Colonic mucosa (tissue), 4 donors: ENCODE measurements around the gene DEFB116. TPM values are rescaled to one million over a fixed set of nuclear protein-coding genes. Genes with fewer than 3 reads are reported as not detected.
"Not testable (repeated sequence)": the region's sequence is repeated elsewhere in the genome, so short reads cannot be mapped to it uniquely, and the experiment has no call there.

ENCODE experiments used
- DNase-seq: peaks from one replicate; pipeline ENCODE4 v3.0.0-alpha.2; 2020
- H3K27ac ChIP-seq: fragments of 200-600 bp; one replicate; pipeline ENCODE4 v1.8.0; 2021
- H3K27me3 ChIP-seq: fragments of 200-600 bp; one replicate; pipeline ENCODE4 v1.8.0; 2021
- H3K36me3 ChIP-seq: fragments of 200-600 bp; one replicate; pipeline ENCODE4 v1.8.0; 2021
- H3K4me1 ChIP-seq: fragments of 200-600 bp; one replicate; pipeline ENCODE4 v1.8.0; 2021; ENCODE audit warnings: mild to moderate bottlenecking
- H3K4me3 ChIP-seq: fragments of 200-600 bp; one replicate; pipeline ENCODE4 v1.8.0; 2021
- H3K9ac ChIP-seq, 2 donors: one replicate each; pipeline ENCODE4 v1.7.0; 2013; ENCODE audit warnings: control low read depth in 2 of 2, low read depth in 2 of 2, low read length in 2 of 2
- H3K9me3 ChIP-seq: fragments of 200-600 bp; one replicate; pipeline ENCODE4 v1.8.0; 2021
- CTCF ChIP-seq: fragments of 200-600 bp; IDR thresholded peaks from one replicate; pipeline ENCODE4 v1.8.0; 2022; ENCODE audit warnings: antibody characterized with exemption, mild to moderate bottlenecking
- intact Hi-C: fragments of 100-400 bp; cut with DNase I; formaldehyde crosslinking; loops from one replicate; pipeline ENCODE4 v1.14.1; 2022
- total RNA-seq, 2 donors: library from RNA; stranded (reverse); fragmentation: NEBNext Ultra II Directional in 1 of 2; extraction: Animal tissue kit (Norgen Biotek cat#: 25700) in 1 of 2; gene quantifications; one replicate each; pipeline ENCODE4 v1.2.1, GENCODE V29; 2021
- donor health status: healthy.
- donor health status: DM: no; HTN: no; CAD: no.
- donor health status: DM: no; HTN: no; CAD: no.

The DEFB116 gene
- not detected for total RNA-seq

GRCh38 chr20:31308535-31309162, at the start of gene DEFB116:
Gene DEFB116 (minus strand): TSS chr20:31308585. CDS start chr20:31308585, 0 bp downstream.
- Histone ChIP-seq H3K27me3 (no peaks in the 10 kb centered on the region), H3K27ac (no peak within 1 kb of the TSS), H3K4me1 (no peaks in the 10 kb centered on the region), H3K4me3 (no peak within 1 kb of the TSS), H3K9me3 (no peaks in the 10 kb centered on the region), H3K36me3 (no peaks in the 10 kb centered on the region), H3K9ac (no peak within 1 kb of the TSS)
- intact Hi-C loops: no loop called here
- TF ChIP-seq CTCF: no peak
- no peak for DNase-seq

- no peak for TF ChIP-seq CTCF
- intact Hi-C loops: no loop called here
- no peaks in the 10 kb centered on the region for H3K27me3 ChIP-seq
Measured at GRCh38 chr20:31355981-31356380, 47.6 kb upstream of the DEFB116 start.

GRCh38 chr20:31341470-31341869, 33.1 kb upstream of the DEFB116 start:
- H3K36me3 ChIP-seq: no peaks in the 10 kb centered on the region
- no peak for DNase-seq
- no peak overlapping the region for H3K9ac ChIP-seq
- TF ChIP-seq CTCF: no peak
- intact Hi-C loops: no loop called here
- H3K27ac ChIP-seq: no peak overlapping the region
- no peaks in the 10 kb centered on the region for H3K4me1 ChIP-seq
- H3K9me3 ChIP-seq: no peaks in the 10 kb centered on the region
- H3K4me3 ChIP-seq: no peak overlapping the region
- no peaks in the 10 kb centered on the region for H3K27me3 ChIP-seq

More at GRCh38 chr20:31355981-31356380, 47.6 kb upstream of the DEFB116 start:
- DNase-seq: no peak
- Histone ChIP-seq H3K27ac (no peak overlapping the region), H3K4me3 (no peak overlapping the region), H3K9me3 (no peaks in the 10 kb centered on the region), H3K9ac (no peak overlapping the region), H3K36me3 (no peaks in the 10 kb centered on the region), H3K4me1 (no peaks in the 10 kb centered on the region)

- intact Hi-C loops: no loop called here
- Histone ChIP-seq H3K9ac (no peak overlapping the region), H3K9me3 (no peaks in the 10 kb centered on the region), H3K36me3 (no peaks in the 10 kb centered on the region), H3K27me3 (no peaks in the 10 kb centered on the region), H3K4me1 (no peaks in the 10 kb centered on the region), H3K27ac (no peak overlapping the region), H3K4me3 (no peak overlapping the region)
- no peak for TF ChIP-seq CTCF
- DNase-seq: no peak
Measured at GRCh38 chr20:31330893-31331292, 22.5 kb upstream of the DEFB116 start.

GRCh38 chr20:31322504-31322903, 14.1 kb upstream of the DEFB116 start:
- H3K27me3 ChIP-seq: no peaks in the 10 kb centered on the region
- no peaks in the 10 kb centered on the region for H3K9me3 ChIP-seq
- no peak overlapping the region for H3K4me3 ChIP-seq
- H3K36me3 ChIP-seq: no peaks in the 10 kb centered on the region
- H3K4me1 ChIP-seq: no peaks in the 10 kb centered on the region
- no peak overlapping the region for H3K27ac ChIP-seq
- no peak for DNase-seq
- no peak overlapping the region for H3K9ac ChIP-seq
- TF ChIP-seq CTCF: no peak
- intact Hi-C loops: no loop called here

GRCh38 chr20:31284964-31285363, 23.4 kb downstream of the DEFB116 start:
- H3K27ac ChIP-seq, intact Hi-C loops: not testable (repeated sequence)

More at GRCh38 chr20:31284964-31285363, 23.4 kb downstream of the DEFB116 start:
- not testable (repeated sequence) for H3K9ac ChIP-seq, H3K36me3 ChIP-seq, H3K4me1 ChIP-seq, H3K9me3 ChIP-seq, DNase-seq, H3K4me3 ChIP-seq, H3K27me3 ChIP-seq
